ENCODE measurements around the gene BAD. TPM values are rescaled to one million over a fixed set of nuclear protein-coding genes. Genes with fewer than 3 reads are reported as not detected.

The BAD gene
- total and polyA plus RNA-seq, 4 donors = 16.0 to 39.5 (median 30.2) TPM

- H3K36me3 ChIP-seq (ENCODE audit: control insufficient read depth in 4 of 4, insufficient read depth in 3 of 4, low read depth in 1 of 4, low read length in 3 of 4) = peaks cover 4 to 35% (median 12%) of the 10 kb centered on the region in 4 donors
These were observed 34.6 kb upstream of the BAD start for GRCh38 chr11:64318766-64319761.

GRCh38 chr11:64317961-64318765 is 33.7 kb upstream of the BAD start, which contains the start of gene PRDX5:
Gene PRDX5 (plus strand): TSS chr11:64318121. CDS start chr11:64318216, 95 bp downstream.
- H3K4me1 ChIP-seq (ENCODE audit: control insufficient read depth in 4 of 4, insufficient read depth in 4 of 4, low read length in 3 of 4) = peaks cover 5 to 36% (median 26%) of the 10 kb centered on the region in 4 donors
- DNase-seq (ENCODE audit: low spot score) = peak; percentile 92
- no peaks in the 10 kb centered on the region for H3K9me3 ChIP-seq (ENCODE audit: control insufficient read depth in 4 of 4, low read length in 3 of 4)
- under 1% methylated on average over 61 of the region's 61 CpGs for WGBS
- H3K9ac ChIP-seq (ENCODE audit: low read depth in 1 of 2, low read length in 2 of 2) = peak within 1 kb of the TSS; percentile 61 to 77
- no peaks in the 10 kb centered on the region for H3K27me3 ChIP-seq (ENCODE audit: control insufficient read depth in 4 of 4, insufficient read depth in 4 of 4, low read length in 3 of 4)
- peak within 1 kb of the TSS; percentile 93 to 98 for H3K27ac ChIP-seq (ENCODE audit: low read depth in 1 of 2, low read length in 2 of 2)
- peaks cover 4 to 40% (median 12%) of the 10 kb centered on the region in 4 donors for H3K36me3 ChIP-seq (ENCODE audit: control insufficient read depth in 4 of 4, insufficient read depth in 3 of 4, low read depth in 1 of 4, low read length in 3 of 4)
- H3K4me3 ChIP-seq (ENCODE audit: low read depth in 1 of 3, low read length in 3 of 3) = peak within 1 kb of the TSS; percentile 63 to 77 (median 76)
- TF ChIP-seq RAD21 (IDR thresholded peaks at IDR 0.05) (peak; percentile 60 to 71), MAX (IDR thresholded peaks at IDR 0.05) (no peak), ZBTB33 (IDR thresholded peaks at IDR 0.05) (no peak), HNF4A (conservative IDR thresholded peaks at IDR 0.05) (no peak), FOXA1 (IDR thresholded peaks at IDR 0.05) (no peak), RXRA (IDR thresholded peaks at IDR 0.05) (no peak), FOXA2 (IDR thresholded peaks at IDR 0.05) (peak; percentile 2), EGR1 (IDR thresholded peaks at IDR 0.05; ENCODE audit: low read depth in 2 of 2) (no peak), JUND (IDR thresholded peaks at IDR 0.05) (no peak), YY1 (IDR thresholded peaks at IDR 0.05) (peak; percentile 39), SP1 (IDR thresholded peaks at IDR 0.05) (no peak)
- TF ChIP-seq, protein P1, sequence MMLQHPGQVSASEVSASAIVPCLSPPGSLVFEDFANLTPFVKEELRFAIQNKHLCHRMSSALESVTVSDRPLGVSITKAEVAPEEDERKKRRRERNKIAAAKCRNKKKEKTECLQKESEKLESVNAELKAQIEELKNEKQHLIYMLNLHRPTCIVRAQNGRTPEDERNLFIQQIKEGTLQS (IDR thresholded peaks at IDR 0.05) = peak; percentile 19
- TF ChIP-seq, protein P2, sequence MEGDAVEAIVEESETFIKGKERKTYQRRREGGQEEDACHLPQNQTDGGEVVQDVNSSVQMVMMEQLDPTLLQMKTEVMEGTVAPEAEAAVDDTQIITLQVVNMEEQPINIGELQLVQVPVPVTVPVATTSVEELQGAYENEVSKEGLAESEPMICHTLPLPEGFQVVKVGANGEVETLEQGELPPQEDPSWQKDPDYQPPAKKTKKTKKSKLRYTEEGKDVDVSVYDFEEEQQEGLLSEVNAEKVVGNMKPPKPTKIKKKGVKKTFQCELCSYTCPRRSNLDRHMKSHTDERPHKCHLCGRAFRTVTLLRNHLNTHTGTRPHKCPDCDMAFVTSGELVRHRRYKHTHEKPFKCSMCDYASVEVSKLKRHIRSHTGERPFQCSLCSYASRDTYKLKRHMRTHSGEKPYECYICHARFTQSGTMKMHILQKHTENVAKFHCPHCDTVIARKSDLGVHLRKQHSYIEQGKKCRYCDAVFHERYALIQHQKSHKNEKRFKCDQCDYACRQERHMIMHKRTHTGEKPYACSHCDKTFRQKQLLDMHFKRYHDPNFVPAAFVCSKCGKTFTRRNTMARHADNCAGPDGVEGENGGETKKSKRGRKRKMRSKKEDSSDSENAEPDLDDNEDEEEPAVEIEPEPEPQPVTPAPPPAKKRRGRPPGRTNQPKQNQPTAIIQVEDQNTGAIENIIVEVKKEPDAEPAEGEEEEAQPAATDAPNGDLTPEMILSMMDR (IDR thresholded peaks at IDR 0.05; ENCODE audit: low read depth, low read length, missing input control) = peak; percentile 32

More at GRCh38 chr11:64318766-64319761, 34.6 kb upstream of the BAD start:
- Histone ChIP-seq H3K9me3 (ENCODE audit: control insufficient read depth in 4 of 4, low read length in 3 of 4) (no peaks in the 10 kb centered on the region), H3K4me3 (ENCODE audit: low read depth in 1 of 3, low read length in 3 of 3) (peak overlapping the region; percentile 63 to 77 (median 76)), H3K27me3 (ENCODE audit: control insufficient read depth in 4 of 4, insufficient read depth in 4 of 4, low read length in 3 of 4) (no peaks in the 10 kb centered on the region), H3K4me1 (ENCODE audit: control insufficient read depth in 4 of 4, insufficient read depth in 4 of 4, low read length in 3 of 4) (peaks cover 5 to 35% (median 23%) of the 10 kb centered on the region in 4 donors), H3K9ac (ENCODE audit: low read depth in 1 of 2, low read length in 2 of 2) (peak overlapping the region in 1 of 2 donors; percentile 69), H3K27ac (ENCODE audit: low read depth in 1 of 2, low read length in 2 of 2) (peak overlapping the region; percentile 93 to 98)
- TF ChIP-seq FOXA2 (IDR thresholded peaks at IDR 0.05) (no peak), TAF1 (conservative IDR thresholded peaks at IDR 0.05) (no peak), HNF4A (conservative IDR thresholded peaks at IDR 0.05) (no peak), GABPA (IDR thresholded peaks at IDR 0.05 in 1 of 2, conservative IDR thresholded peaks at IDR 0.05 in 1 of 2) (no peak), REST (IDR thresholded peaks at IDR 0.05) (no peak)
- WGBS = 27% methylated on average over 19 of the region's 19 CpGs
- DNase-seq (ENCODE audit: low spot score) = no peak
